Esophagus muscularis mucosa (tissue), 4 donors: ENCODE data around the gene MACROD2.

ENCODE experiments used
- CTCF ChIP-seq, 3 experiments: fragments of 200-600 bp in 2 of 3; fragments of 450-650 bp in 1 of 3; sonication (generic) in 2 of 3; IDR thresholded peaks; one replicate each; pipeline ENCODE4 v1.5.1; 2017 to 2019; ENCODE audit warnings: antibody characterized with exemption in 3 of 3, mild to moderate bottlenecking in 2 of 3, moderate library complexity in 1 of 3
- EP300 ChIP-seq: sonication (generic); formaldehyde crosslinking; IDR thresholded peaks from one replicate; pipeline ENCODE4 v1.6.1; 2017; ENCODE audit warnings: antibody characterized with exemption
- POLR2A ChIP-seq: fragments of 450-650 bp; IDR thresholded peaks from one replicate; pipeline ENCODE4 v1.6.1; 2017; ENCODE audit warnings: antibody characterized with exemption, moderate library complexity, mild to moderate bottlenecking, low read depth
- POLR2AphosphoS5 ChIP-seq, 2 donors: sonication (generic); formaldehyde crosslinking; IDR thresholded peaks; one replicate each; pipeline ENCODE4 v1.6.1; 2017; ENCODE audit warnings: antibody characterized with exemption in 2 of 2

- TF ChIP-seq CTCF (IDR thresholded peaks at IDR 0.05) (no peak), POLR2A (no peak), EP300 (no peak), POLR2AphosphoS5 (IDR thresholded peaks at IDR 0.05) (no peak)
Measured at GRCh38 chr20:15317546-15318232, 1322.4 kb downstream of the MACROD2 start.
